GM12865 (cell line): Measurements from ENCODE around the gene PDPK1.
"Not testable (repeated sequence)": the region's sequence is repeated elsewhere in the genome, so short reads cannot be mapped to it uniquely, and the experiment has no call there.

Source experiments
- DNase-seq: peaks from one replicate; pipeline ENCODE4 v3.0.0; 2010; ENCODE audit warnings: low read depth
- H3K4me3 ChIP-seq: 2 replicates; pipeline ENCODE4 v1.5.1; 2011; ENCODE audit warnings: mild to moderate bottlenecking, low read depth, low read length, control low read depth
- CTCF ChIP-seq: IDR thresholded peaks from 2 replicates; pipeline ENCODE4 v1.5.1; 2011; ENCODE audit warnings: low read length, control low read depth, low read depth, inconsistent platforms; ENCODE audit not compliant: insufficient read depth; ENCODE audit errors: missing control alignments

The PDPK1 gene

GRCh38 chr16:2610781-2611498 lies 73.1 kb downstream of the PDPK1 start:
- DNase-seq = no peak
- no peak overlapping the region for H3K4me3 ChIP-seq
- TF ChIP-seq CTCF = no peak

DNA sequence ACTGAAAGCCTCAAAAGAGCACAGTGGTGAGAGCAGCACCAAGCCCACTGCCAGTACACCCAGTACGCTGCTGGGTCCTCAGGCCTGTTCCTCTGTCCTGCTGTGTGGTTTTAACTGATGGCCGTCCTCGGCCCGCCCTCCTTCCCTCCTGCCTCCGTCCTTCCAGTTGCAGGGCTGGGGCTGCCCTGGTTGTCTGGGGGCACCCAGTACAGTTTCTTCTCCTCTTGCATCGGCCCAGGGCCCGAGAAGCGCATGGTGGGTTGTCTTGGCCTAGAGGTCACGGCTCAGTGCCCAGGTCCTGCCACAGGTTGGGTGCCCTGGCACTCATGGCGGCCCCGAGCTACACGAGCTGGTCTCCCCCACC lies 73.7 kb downstream of the PDPK1 start:
- TF ChIP-seq CTCF = no peak
- no peak for DNase-seq
- H3K4me3 ChIP-seq = no peak overlapping the region

DNA sequence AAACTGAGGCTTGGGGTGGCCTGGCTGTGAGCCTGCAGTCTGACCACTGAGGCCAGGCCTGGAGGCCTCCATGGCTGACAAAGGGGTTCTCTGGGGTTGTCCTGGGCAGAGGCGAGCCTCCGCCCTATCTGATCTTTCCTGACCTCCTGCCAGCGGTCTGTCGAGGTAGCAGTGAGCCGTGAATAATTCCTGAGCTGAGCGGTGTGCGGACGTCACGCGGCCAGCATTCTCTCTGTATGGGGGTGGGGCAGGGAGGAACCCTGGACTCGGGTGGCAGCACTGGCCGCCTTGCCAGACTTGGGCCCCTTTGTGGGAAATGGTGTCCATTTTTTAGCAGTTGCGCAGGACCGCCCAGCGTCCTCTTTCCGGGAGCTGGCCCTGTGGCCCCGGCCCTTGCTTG lies 74.1 kb downstream of the PDPK1 start:
- H3K4me3 ChIP-seq, DNase-seq: not testable (repeated sequence)

DNA sequence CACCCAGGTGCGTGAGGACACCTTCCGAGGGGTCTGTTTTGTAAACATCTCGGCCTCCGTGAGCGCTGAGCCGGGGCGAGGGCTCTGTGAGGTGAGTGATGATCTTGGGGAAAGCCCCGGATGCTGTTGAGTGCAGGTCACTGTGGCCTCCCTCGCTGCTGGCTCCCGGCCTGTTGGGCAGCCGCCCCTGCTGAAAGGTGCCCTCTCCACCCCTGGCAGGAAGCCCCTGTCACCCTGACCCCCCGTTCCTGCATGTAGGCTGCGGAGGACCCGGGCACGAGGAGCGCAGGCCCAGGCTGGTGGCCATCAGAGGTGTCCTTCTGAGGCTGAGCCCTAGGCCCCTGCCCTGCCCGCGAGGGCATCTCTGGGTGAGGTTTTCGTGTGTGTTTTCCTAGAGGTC lies 75.4 kb downstream of the PDPK1 start:
- not testable (repeated sequence) for H3K4me3 ChIP-seq, DNase-seq

DNA sequence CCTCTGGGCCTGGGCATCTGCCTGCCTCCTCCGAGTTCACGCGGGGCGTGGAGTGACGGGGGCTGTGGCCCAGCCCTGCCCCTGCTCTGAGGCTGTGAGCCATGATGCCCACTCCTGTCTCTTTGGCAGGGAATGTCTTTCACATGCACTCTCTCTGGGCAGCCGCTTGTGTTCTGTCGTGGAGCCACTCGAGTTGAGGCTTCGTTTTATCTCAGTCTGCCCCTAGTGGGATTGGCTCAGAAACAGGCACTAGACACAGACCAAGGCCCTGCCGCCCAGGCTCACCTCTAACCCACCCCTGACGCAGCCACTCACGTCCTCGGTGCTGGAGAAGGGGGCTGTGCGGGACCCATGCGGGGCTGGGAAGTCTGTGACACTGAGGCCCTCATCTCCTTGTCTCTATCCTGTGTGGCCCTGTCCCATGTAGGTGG lies 77.0 kb downstream of the PDPK1 start:
- no peak for DNase-seq
- TF ChIP-seq CTCF = no peak
- H3K4me3 ChIP-seq = no peak overlapping the region

DNA sequence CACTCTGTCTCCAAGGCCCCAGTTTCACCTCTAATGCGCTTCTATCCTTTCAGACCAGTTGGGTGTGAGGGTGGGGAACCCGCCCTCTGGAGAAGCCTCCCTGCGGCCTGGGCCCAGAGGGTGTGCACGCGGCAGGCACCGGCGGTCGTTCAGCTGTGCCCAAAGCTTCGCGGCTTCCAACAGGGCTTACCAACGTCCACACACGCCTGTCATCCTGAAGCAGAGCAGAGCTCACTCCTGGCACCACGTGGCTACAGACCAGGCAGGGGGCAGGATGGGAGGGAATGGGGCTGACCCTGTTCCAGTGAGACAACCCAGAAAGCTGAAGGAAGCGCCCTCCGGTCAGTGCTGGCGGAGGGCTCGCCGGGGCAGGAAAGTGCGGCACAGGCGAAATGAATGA lies 81.1 kb downstream of the PDPK1 start:
- not testable (repeated sequence) for DNase-seq, H3K4me3 ChIP-seq

- DNase-seq, H3K4me3 ChIP-seq: not testable (repeated sequence)
Measured at GRCh38 chr16:2619628-2620027, 81.8 kb downstream of the PDPK1 start.

DNA sequence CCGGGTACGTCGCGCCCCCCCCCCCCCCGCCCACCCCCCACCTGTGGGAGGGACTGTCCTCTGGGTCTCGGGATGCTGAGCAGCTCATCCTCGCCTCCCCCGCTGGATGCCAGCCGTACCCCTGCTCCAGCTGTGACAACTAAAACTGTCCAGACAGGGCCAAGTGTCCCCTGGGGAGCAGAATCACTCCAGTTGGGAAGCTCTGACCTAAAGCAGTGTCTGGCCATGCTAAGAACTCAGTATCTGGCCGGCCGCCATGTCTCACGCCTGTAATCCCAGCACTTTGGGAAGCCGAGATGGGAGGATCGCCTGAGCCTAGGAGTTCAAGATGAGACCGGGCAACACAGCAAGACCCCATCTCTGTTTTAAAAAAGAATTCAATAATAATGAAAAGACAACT lies 83.0 kb downstream of the PDPK1 start:
- H3K4me3 ChIP-seq, DNase-seq: not testable (repeated sequence)

GRCh38 chr16:2621395-2621794 lies 83.6 kb downstream of the PDPK1 start:
- H3K4me3 ChIP-seq, DNase-seq: not testable (repeated sequence)

DNA sequence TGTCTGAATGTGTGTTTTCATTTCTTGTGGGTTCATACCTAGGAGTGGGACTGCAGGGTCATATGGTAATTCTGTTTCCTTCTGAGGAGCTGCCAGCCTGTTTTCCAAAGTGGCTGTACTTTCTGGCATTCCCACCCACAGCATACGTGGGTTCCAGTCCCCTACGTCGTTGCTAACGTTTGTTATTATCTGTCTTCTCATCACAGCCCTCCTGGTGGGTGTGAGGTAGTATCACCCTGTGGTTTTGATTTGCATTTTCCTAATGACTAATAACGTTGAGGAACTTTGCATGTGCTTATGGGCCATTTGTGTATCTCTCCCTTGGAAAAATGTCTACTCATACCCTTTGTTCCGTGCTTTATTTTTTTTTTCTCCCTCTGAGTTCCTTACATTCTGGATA lies 89.3 kb downstream of the PDPK1 start:
- not testable (repeated sequence) for DNase-seq, H3K4me3 ChIP-seq

- H3K4me3 ChIP-seq, DNase-seq: not testable (repeated sequence)
Measured at GRCh38 chr16:2631203-2631602, 93.4 kb downstream of the PDPK1 start.

GRCh38 chr16:2632291-2632690 lies 94.5 kb downstream of the PDPK1 start:
- not testable (repeated sequence) for DNase-seq, H3K4me3 ChIP-seq

DNA sequence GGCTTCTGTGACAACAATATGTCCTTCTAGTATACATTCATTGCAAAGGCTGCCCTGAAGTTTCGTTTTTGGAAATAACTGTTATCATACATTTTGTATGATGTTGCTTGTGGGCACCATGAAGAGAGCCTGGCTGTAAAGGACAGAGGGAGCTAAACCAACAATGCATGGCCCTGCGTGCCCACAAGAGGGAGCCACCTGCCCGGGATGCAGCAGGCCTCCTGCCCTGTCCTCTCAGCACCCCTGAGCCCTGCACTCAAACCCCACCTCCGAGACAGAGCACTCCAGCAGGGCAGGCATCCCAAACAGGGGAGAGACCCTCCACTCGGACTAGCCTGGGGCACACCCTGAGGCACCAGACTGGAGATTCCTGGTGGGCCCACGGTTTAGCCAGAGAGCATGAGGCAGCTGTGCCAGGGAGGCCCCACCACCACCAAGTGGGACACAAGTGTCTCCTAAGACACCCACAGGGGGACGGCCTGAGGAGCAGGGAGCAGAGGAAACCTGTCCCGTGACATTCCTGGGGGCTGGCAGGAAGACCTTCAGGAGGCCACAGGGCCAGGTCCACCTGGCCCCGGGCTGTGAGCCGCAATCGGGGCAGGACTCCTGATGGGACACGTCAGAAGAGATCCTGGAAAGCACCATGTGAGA lies 101.4 kb downstream of the PDPK1 start:
- DNase-seq, H3K4me3 ChIP-seq: not testable (repeated sequence)

- DNase-seq, H3K4me3 ChIP-seq: not testable (repeated sequence)
Measured at GRCh38 chr16:2639722-2640072, 101.9 kb downstream of the PDPK1 start.

- not testable (repeated sequence) for H3K4me3 ChIP-seq
Measured at GRCh38 chr16:2642561-2642960, 104.7 kb downstream of the PDPK1 start.

DNA sequence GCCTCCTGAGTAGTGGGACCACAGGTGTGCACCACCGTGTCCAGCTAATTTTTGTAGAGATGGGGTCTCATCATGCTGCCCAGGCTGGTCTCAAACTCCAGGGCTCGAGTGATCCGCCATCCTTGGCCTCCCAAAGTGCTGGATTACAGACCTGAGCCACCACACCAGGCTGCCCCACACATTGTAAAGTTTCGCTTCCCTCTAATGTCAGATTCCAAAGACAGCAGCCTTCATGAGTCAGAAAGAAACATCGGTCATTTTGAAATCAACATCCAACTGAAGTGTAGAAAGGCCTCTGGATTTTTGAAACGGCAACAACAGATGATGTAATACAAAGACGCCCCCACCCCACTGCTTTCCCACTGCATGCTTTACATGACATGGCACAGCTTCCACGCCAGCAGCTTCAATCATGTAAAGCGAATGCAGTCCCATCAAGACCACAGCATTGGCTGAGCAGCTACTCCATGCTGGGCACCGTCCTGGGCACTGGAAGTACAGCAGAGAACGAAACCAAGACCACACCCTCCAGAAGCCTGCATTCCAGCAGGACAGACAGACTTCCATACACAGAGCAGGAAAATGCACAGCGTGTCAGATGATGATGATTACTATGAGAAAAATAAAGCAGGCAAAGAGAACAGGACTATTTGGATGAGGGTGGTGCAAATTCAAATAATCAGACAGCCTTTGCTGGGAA lies 107.1 kb downstream of the PDPK1 start:
- H3K4me3 ChIP-seq, DNase-seq: not testable (repeated sequence)

More at GRCh38 chr16:2642561-2642960, 104.7 kb downstream of the PDPK1 start:
- not testable (repeated sequence) for DNase-seq
